Measurements from ENCODE around the gene TBC1D1. TPM values are rescaled to one million over a fixed set of nuclear protein-coding genes. Genes with fewer than 3 reads are reported as not detected.
A peak's percentile ranks its signal among the peaks of the same experiment; 100 is the strongest.

The TBC1D1 gene
- total and polyA plus RNA-seq, 5 experiments from 2014 or later = 18.4 to 53.8 (median 27.2) TPM

- H3K9me3 Mint-ChIP-seq = no peaks in the 10 kb centered on the region
- peaks cover 26 to 78% (median 66%) of the 10 kb centered on the region in 4 donors for H3K4me1 Mint-ChIP-seq
- H3K27me3 Mint-ChIP-seq = no peaks in the 10 kb centered on the region
- POLR2A ChIA-PET = interaction anchor here (0.8 kb wide), 1 partner anchor 1524 kb away, joined by 5 read pairs; the partner anchor contains the start of gene UGDH
- peaks cover 0 to 4% (median 0%) of the 10 kb centered on the region in 3 donors for H3K36me3 Mint-ChIP-seq
- peak overlapping the region in 4 of 10 donors; percentile 7 to 76 (median 42) for H3K27ac Mint-ChIP-seq
- peak overlapping the region in 1 of 10 donors; percentile 23 for H3K4me3 Mint-ChIP-seq
- DNase-seq (no peak), ATAC-seq (no peak)
Observed at GRCh38 chr4:38003628-38004027, 112.7 kb downstream of the TBC1D1 start.

- Mint-ChIP-seq H3K4me1 (peaks cover 26 to 75% (median 66%) of the 10 kb centered on the region in 4 donors), H3K4me3 (peak overlapping the region in 1 of 10 donors; percentile 23), H3K9me3 (no peaks in the 10 kb centered on the region), H3K27me3 (no peaks in the 10 kb centered on the region), H3K27ac (peak overlapping the region in 4 of 10 donors; percentile 3 to 58 (median 48)), H3K36me3 (peaks cover 0 to 4% (median 0%) of the 10 kb centered on the region in 3 donors)
- DNase-seq (no peak), ATAC-seq (no peak)
- POLR2A ChIA-PET = interaction anchor here (0.8 kb wide), 1 partner anchor 1523 kb away, joined by 5 read pairs; the partner anchor contains the start of gene UGDH
Observed at GRCh38 chr4:38004062-38004461, 113.2 kb downstream of the TBC1D1 start.

GRCh38 chr4:38004887-38005286 is 114.0 kb downstream of the TBC1D1 start:
- ATAC-seq = no peak
- Mint-ChIP-seq H3K36me3 (peaks cover 0 to 4% (median 0%) of the 10 kb centered on the region in 3 donors), H3K9me3 (no peaks in the 10 kb centered on the region), H3K27ac (peak overlapping the region in 5 of 10 donors; percentile 3 to 58 (median 41)), H3K4me3 (peak overlapping the region in 3 of 10 donors; percentile 5 to 68 (median 36)), H3K27me3 (no peaks in the 10 kb centered on the region), H3K4me1 (peaks cover 26 to 71% (median 60%) of the 10 kb centered on the region in 4 donors)
- DNase-seq = no peak
- POLR2A ChIA-PET = no interaction called here

- peaks cover 0 to 4% (median 0%) of the 10 kb centered on the region in 3 donors for H3K36me3 Mint-ChIP-seq
Observed at GRCh38 chr4:38005637-38006036, 114.8 kb downstream of the TBC1D1 start.

GRCh38 chr4:38007645-38008044 is 116.8 kb downstream of the TBC1D1 start:
- H3K9me3 Mint-ChIP-seq = no peaks in the 10 kb centered on the region
- H3K27me3 Mint-ChIP-seq = no peaks in the 10 kb centered on the region
- H3K27ac Mint-ChIP-seq = peak overlapping the region in 1 of 10 donors; percentile 27
- no peaks in the 10 kb centered on the region for H3K36me3 Mint-ChIP-seq
- ATAC-seq (no peak), DNase-seq (no peak)
- POLR2A ChIA-PET = no interaction called here
- no peak overlapping the region for H3K4me3 Mint-ChIP-seq
- H3K4me1 Mint-ChIP-seq = peaks cover 29 to 68% (median 50%) of the 10 kb centered on the region in 4 donors

More at GRCh38 chr4:38005637-38006036, 114.8 kb downstream of the TBC1D1 start:
- POLR2A ChIA-PET = no interaction called here
- H3K4me1 Mint-ChIP-seq = peaks cover 31 to 71% (median 61%) of the 10 kb centered on the region in 4 donors
- no peaks in the 10 kb centered on the region for H3K9me3 Mint-ChIP-seq
- peak overlapping the region in 6 of 10 donors; percentile 5 to 58 (median 26) for H3K27ac Mint-ChIP-seq
- DNase-seq (no peak), ATAC-seq (no peak)
- peak overlapping the region in 1 of 10 donors; percentile 68 for H3K4me3 Mint-ChIP-seq
- H3K27me3 Mint-ChIP-seq = no peaks in the 10 kb centered on the region

GRCh38 chr4:38008571-38009021 is 117.7 kb downstream of the TBC1D1 start:
- H3K4me1 Mint-ChIP-seq = peaks cover 24 to 58% (median 41%) of the 10 kb centered on the region in 4 donors
- H3K27me3 Mint-ChIP-seq = no peaks in the 10 kb centered on the region
- H3K9me3 Mint-ChIP-seq = no peaks in the 10 kb centered on the region
- ATAC-seq (no peak), DNase-seq (no peak)
- no peak overlapping the region for H3K4me3 Mint-ChIP-seq
- POLR2A ChIA-PET = no interaction called here
- no peak overlapping the region for H3K27ac Mint-ChIP-seq
- H3K36me3 Mint-ChIP-seq = no peaks in the 10 kb centered on the region

GRCh38 chr4:38009421-38009820 is 118.5 kb downstream of the TBC1D1 start:
- POLR2A ChIA-PET = no interaction called here
- Mint-ChIP-seq H3K9me3 (no peaks in the 10 kb centered on the region), H3K4me3 (no peak overlapping the region), H3K27ac (no peak overlapping the region), H3K36me3 (peaks cover 0 to 2% (median 0%) of the 10 kb centered on the region in 3 donors), H3K4me1 (peaks cover 24 to 50% (median 35%) of the 10 kb centered on the region in 4 donors), H3K27me3 (no peaks in the 10 kb centered on the region)
- ATAC-seq (no peak), DNase-seq (no peak)

GRCh38 chr4:38009949-38010348 is 119.1 kb downstream of the TBC1D1 start:
- Mint-ChIP-seq H3K9me3 (no peaks in the 10 kb centered on the region), H3K27me3 (no peaks in the 10 kb centered on the region), H3K4me1 (peaks cover 20 to 44% (median 29%) of the 10 kb centered on the region in 4 donors), H3K36me3 (peaks cover 0 to 4% (median 3%) of the 10 kb centered on the region in 3 donors), H3K4me3 (no peak overlapping the region), H3K27ac (peak overlapping the region in 4 of 10 donors; percentile 19 to 49 (median 40))
- DNase-seq (no peak), ATAC-seq (no peak)
- POLR2A ChIA-PET = no interaction called here

- no peaks in the 10 kb centered on the region for H3K27me3 Mint-ChIP-seq
- H3K27ac Mint-ChIP-seq = no peak overlapping the region
- H3K4me1 Mint-ChIP-seq = peaks cover 16 to 35% (median 20%) of the 10 kb centered on the region in 4 donors
- H3K36me3 Mint-ChIP-seq = peaks cover 0 to 21% (median 10%) of the 10 kb centered on the region in 3 donors
- POLR2A ChIA-PET = no interaction called here
- no peak for ATAC-seq
- DNase-seq = no peak
- H3K9me3 Mint-ChIP-seq = no peaks in the 10 kb centered on the region
- no peak overlapping the region for H3K4me3 Mint-ChIP-seq
Observed at GRCh38 chr4:38011511-38012162, 120.8 kb downstream of the TBC1D1 start.

GRCh38 chr4:38013461-38014366 is 122.8 kb downstream of the TBC1D1 start:
- no peak overlapping the region for H3K27ac Mint-ChIP-seq
- H3K27me3 Mint-ChIP-seq = no peaks in the 10 kb centered on the region
- POLR2A ChIA-PET = interaction anchor here (0.6 kb wide), 1 partner anchor 14 kb away, joined by 3 read pairs; no protein-coding TSS in a partner anchor
- no peak for DNase-seq
- H3K9me3 Mint-ChIP-seq = no peaks in the 10 kb centered on the region
- no peak for ATAC-seq
- no peak overlapping the region for H3K4me3 Mint-ChIP-seq
- H3K36me3 Mint-ChIP-seq = peaks cover 0 to 35% (median 11%) of the 10 kb centered on the region in 3 donors
- H3K4me1 Mint-ChIP-seq = peaks cover 7 to 18% (median 12%) of the 10 kb centered on the region in 4 donors

- ATAC-seq = no peak
- H3K4me3 Mint-ChIP-seq = no peak overlapping the region
- no peaks in the 10 kb centered on the region for H3K27me3 Mint-ChIP-seq
- peaks cover 0 to 35% (median 11%) of the 10 kb centered on the region in 3 donors for H3K36me3 Mint-ChIP-seq
- H3K4me1 Mint-ChIP-seq = peaks cover 7 to 12% (median 8%) of the 10 kb centered on the region in 4 donors
- POLR2A ChIA-PET = no interaction called here
- no peak overlapping the region for H3K27ac Mint-ChIP-seq
- DNase-seq = no peak
- H3K9me3 Mint-ChIP-seq = no peaks in the 10 kb centered on the region
Observed at GRCh38 chr4:38014421-38014852, 123.6 kb downstream of the TBC1D1 start.

- Mint-ChIP-seq H3K9me3 (no peaks in the 10 kb centered on the region), H3K4me1 (peaks cover 0 to 9% (median 5%) of the 10 kb centered on the region in 4 donors), H3K27ac (peak overlapping the region in 2 of 10 donors; percentile 12 to 68), H3K36me3 (peaks cover 6 to 43% (median 18%) of the 10 kb centered on the region in 3 donors), H3K4me3 (no peak overlapping the region), H3K27me3 (no peaks in the 10 kb centered on the region)
- no peak for DNase-seq
- no peak for ATAC-seq
- POLR2A ChIA-PET = no interaction called here
Observed at GRCh38 chr4:38015886-38016515, 125.1 kb downstream of the TBC1D1 start.

Data from naive thymus-derived CD8-positive, alpha-beta T cell (primary cell).